ENCODE measurements around the gene KIAA0825.
"Not testable (repeated sequence)": the region's sequence is repeated elsewhere in the genome, so short reads cannot be mapped to it uniquely, and the experiment has no call there.

GRCh38 chr5:94171070-94171469, 447.3 kb downstream of the KIAA0825 start:
- TF ChIP-seq, protein P1, sequence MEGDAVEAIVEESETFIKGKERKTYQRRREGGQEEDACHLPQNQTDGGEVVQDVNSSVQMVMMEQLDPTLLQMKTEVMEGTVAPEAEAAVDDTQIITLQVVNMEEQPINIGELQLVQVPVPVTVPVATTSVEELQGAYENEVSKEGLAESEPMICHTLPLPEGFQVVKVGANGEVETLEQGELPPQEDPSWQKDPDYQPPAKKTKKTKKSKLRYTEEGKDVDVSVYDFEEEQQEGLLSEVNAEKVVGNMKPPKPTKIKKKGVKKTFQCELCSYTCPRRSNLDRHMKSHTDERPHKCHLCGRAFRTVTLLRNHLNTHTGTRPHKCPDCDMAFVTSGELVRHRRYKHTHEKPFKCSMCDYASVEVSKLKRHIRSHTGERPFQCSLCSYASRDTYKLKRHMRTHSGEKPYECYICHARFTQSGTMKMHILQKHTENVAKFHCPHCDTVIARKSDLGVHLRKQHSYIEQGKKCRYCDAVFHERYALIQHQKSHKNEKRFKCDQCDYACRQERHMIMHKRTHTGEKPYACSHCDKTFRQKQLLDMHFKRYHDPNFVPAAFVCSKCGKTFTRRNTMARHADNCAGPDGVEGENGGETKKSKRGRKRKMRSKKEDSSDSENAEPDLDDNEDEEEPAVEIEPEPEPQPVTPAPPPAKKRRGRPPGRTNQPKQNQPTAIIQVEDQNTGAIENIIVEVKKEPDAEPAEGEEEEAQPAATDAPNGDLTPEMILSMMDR (IDR thresholded peaks at IDR 0.05), result not testable (repeated sequence)
- not testable (repeated sequence) for TF ChIP-seq POLR2A, EP300 (IDR thresholded peaks at IDR 0.05)
